GM12873 (cell line): Measurements from ENCODE around the gene RNF123.

ENCODE experiments used
- CTCF ChIP-seq: IDR thresholded peaks from 2 replicates; pipeline ENCODE4 v1.5.1; 2012; ENCODE audit warnings: low read depth, mild to moderate bottlenecking, moderate library complexity, low read length, control low read depth; ENCODE audit not compliant: insufficient read depth; ENCODE audit errors: missing control alignments

The RNF123 gene

GRCh38 chr3:49712631-49713317, 23.4 kb downstream of the RNF123 start:
- no peak for TF ChIP-seq CTCF

GRCh38 chr3:49713336-49714105, 24.2 kb downstream of the RNF123 start:
- TF ChIP-seq CTCF: no peak

- no peak for TF ChIP-seq CTCF
Observed at GRCh38 chr3:49714728-49715550, 25.6 kb downstream of the RNF123 start.

GRCh38 chr3:49715611-49716121, 26.3 kb downstream of the RNF123 start:
- no peak for TF ChIP-seq CTCF

GRCh38 chr3:49716169-49716568, 26.8 kb downstream of the RNF123 start:
- no peak for TF ChIP-seq CTCF

GRCh38 chr3:49716691-49717210, 27.4 kb downstream of the RNF123 start:
- TF ChIP-seq CTCF: no peak
